ENCODE results near the gene RABGAP1L. TPM values are rescaled to one million over a fixed set of nuclear protein-coding genes. Genes with fewer than 3 reads are reported as not detected.

The RABGAP1L gene
- total RNA-seq, 1 experiment from 2014 or later, result 29.3 TPM

GRCh38 chr1:174720618-174721017 lies 561.3 kb downstream of the RABGAP1L start:
- H3K9me3 ChIP-seq (ENCODE audit: control insufficient read depth in 1 of 2, insufficient read depth in 1 of 2, low read depth in 1 of 2, low read length in 2 of 2), result no peaks in the 10 kb centered on the region; a peak in 1 of 4 replicates
- H3K36me3 ChIP-seq (ENCODE audit: control insufficient read depth in 1 of 2, insufficient read depth in 2 of 2, low read length in 2 of 2), result no peaks in the 10 kb centered on the region
- DNase-seq (ENCODE audit: low read depth, low spot score), result no peak
- no peaks in the 10 kb centered on the region for H3K9me2 ChIP-seq (ENCODE audit: insufficient read depth)
- H4K20me1 ChIP-seq (ENCODE audit: insufficient read depth), result no peaks in the 10 kb centered on the region
- H3K27me3 ChIP-seq (ENCODE audit: insufficient read depth, low read length), result no peaks in the 10 kb centered on the region
- BruUV-seq (replicated peaks), result no TSS peak
- TF ChIP-seq MAX (IDR thresholded peaks at IDR 0.05) (no peak), JUND (IDR thresholded peaks at IDR 0.05) (no peak), SRF (IDR thresholded peaks at IDR 0.05; ENCODE audit: low read depth) (no peak), CBX3 (IDR thresholded peaks at IDR 0.05; ENCODE audit: low read depth) (no peak), CEBPB (IDR thresholded peaks at IDR 0.05; ENCODE audit: low read depth) (no peak), REST (IDR thresholded peaks at IDR 0.05; ENCODE audit: low read depth) (no peak), EGR1 (IDR thresholded peaks at IDR 0.05; ENCODE audit: low read depth) (no peak), EZH2 (IDR thresholded peaks at IDR 0.05) (no peak), FOSL1 (IDR thresholded peaks at IDR 0.05; ENCODE audit: low read depth) (no peak), YY1 (IDR thresholded peaks at IDR 0.05; ENCODE audit: extremely low read depth, insufficient replicate concordance, low read depth, low read length) (no peak), TCF7L2 (IDR thresholded peaks at IDR 0.05; ENCODE audit: borderline replicate concordance, extremely low read depth, insufficient read depth, insufficient read length) (no peak), SP1 (IDR thresholded peaks at IDR 0.05; ENCODE audit: low read depth) (no peak), POLR2A (IDR thresholded peaks at IDR 0.05; ENCODE audit: borderline replicate concordance, extremely low read depth, insufficient read depth, insufficient read length) (no peak), ZFX (IDR thresholded peaks at IDR 0.05) (no peak), EZH2phosphoT487 (IDR thresholded peaks at IDR 0.05; ENCODE audit: borderline replicate concordance) (no peak)
- no peak overlapping the region for H3K9ac ChIP-seq (ENCODE audit: low read length)
- no peaks in the 10 kb centered on the region for H3K4me1 ChIP-seq (ENCODE audit: control insufficient read depth in 1 of 2, insufficient read depth in 2 of 2, low read length in 2 of 2)
- no peak overlapping the region for H3K27ac ChIP-seq (ENCODE audit: low read depth, low read length)
- POLR2A ChIA-PET, result no interaction called here
- H3K4me2 ChIP-seq (ENCODE audit: low read length), result no peak overlapping the region
- no peak overlapping the region for H2AFZ ChIP-seq (ENCODE audit: low read depth, low read length, poor library complexity, severe bottlenecking)
- intact Hi-C loops (cut with micrococcal nuclease), result no loop called here
- CTCF ChIA-PET, result no interaction called here
- no peak overlapping the region for H3K4me3 ChIP-seq (replicated peaks in 1 of 2; ENCODE audit: low read depth in 1 of 2, low read length in 2 of 2)
- RAD21 ChIA-PET (ENCODE audit: low non-redundant PET in 1 of 2, low total read pairs in 2 of 2, uncharacterized antibody in 2 of 2, unreplicated experiment in 2 of 2), result interaction anchor here in 1 of 2 experiments (0.7 kb wide), 1 partner anchor 83 kb away, joined by 3 read pairs; no protein-coding TSS in a partner anchor
- ATAC-seq, result no peak
- no peaks in the 10 kb centered on the region for H3K79me2 ChIP-seq (ENCODE audit: insufficient read depth, low read length)

All from HCT116 (cell line).